Right ventricle myocardium inferior (tissue), 1 donor: ENCODE results near the gene ATOH8. TPM values are rescaled to one million over a fixed set of nuclear protein-coding genes. Genes with fewer than 3 reads are reported as not detected.
A peak's percentile ranks its signal among the peaks of the same experiment; 100 is the strongest.

Source experiments
- ATAC-seq: fragments of 200-7000 bp; cut with Tn5 transposase; one replicate; pipeline ENCODE4 v1.9.1; 2020; ENCODE audit warnings: mild to moderate bottlenecking, moderate library complexity
- DNase-seq: peaks from one replicate; pipeline ENCODE4 v3.0.0; 2021; ENCODE audit errors: missing footprints
- intact Hi-C: fragments of 100-400 bp; cut with DNase I; formaldehyde crosslinking; loops from one replicate; pipeline ENCODE4 v1.11.0; 2022
- total RNA-seq: library from RNA; stranded (reverse); fragmentation: NEBNext Ultra II Directional; extraction: Animal tissue kit (Norgen Biotek cat#: 25700); gene quantifications from one replicate; pipeline ENCODE4 v1.2.1, GENCODE V29; 2021
- donor health status: DM: no; HTN: yes; CAD: no; lungs with severe emphysema.

The ATOH8 gene
- total RNA-seq, 1 donor from 2014 or later, result 29.1 TPM

DNA sequence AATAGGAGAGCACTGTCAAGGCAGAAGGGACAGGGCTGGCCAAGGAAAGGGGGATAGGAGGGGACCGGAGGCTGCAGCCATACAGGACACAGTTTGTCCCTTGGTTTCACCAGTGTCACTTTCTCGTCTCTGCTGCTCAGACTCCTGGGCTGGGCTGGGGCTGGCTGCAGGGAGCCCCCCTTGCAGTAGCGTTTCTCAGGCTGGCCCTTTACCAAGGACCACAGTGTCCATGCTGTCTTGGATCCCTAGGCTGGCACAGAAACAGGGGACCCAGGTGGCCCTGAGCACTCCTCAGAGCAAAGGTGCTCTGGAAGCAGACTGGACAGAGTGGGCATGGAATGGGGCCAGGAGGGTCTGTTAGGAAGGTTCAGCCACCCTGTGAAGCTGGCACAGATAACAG lies 34.8 kb downstream of the ATOH8 start:
- no peak for ATAC-seq
- intact Hi-C loops, result no loop called here
- DNase-seq, result no peak

GRCh38 chr2:85789271-85789670 lies 35.5 kb downstream of the ATOH8 start:
- ATAC-seq (no peak), DNase-seq (no peak)

GRCh38 chr2:85790032-85790431 lies 36.2 kb downstream of the ATOH8 start:
- intact Hi-C loops, result loop anchor here (2.0 kb wide), 1 partner anchor 13 kb away; no protein-coding TSS in a partner anchor
- ATAC-seq (no peak), DNase-seq (no peak)

More at GRCh38 chr2:85789271-85789670, 35.5 kb downstream of the ATOH8 start:
- intact Hi-C loops, result no loop called here

DNA sequence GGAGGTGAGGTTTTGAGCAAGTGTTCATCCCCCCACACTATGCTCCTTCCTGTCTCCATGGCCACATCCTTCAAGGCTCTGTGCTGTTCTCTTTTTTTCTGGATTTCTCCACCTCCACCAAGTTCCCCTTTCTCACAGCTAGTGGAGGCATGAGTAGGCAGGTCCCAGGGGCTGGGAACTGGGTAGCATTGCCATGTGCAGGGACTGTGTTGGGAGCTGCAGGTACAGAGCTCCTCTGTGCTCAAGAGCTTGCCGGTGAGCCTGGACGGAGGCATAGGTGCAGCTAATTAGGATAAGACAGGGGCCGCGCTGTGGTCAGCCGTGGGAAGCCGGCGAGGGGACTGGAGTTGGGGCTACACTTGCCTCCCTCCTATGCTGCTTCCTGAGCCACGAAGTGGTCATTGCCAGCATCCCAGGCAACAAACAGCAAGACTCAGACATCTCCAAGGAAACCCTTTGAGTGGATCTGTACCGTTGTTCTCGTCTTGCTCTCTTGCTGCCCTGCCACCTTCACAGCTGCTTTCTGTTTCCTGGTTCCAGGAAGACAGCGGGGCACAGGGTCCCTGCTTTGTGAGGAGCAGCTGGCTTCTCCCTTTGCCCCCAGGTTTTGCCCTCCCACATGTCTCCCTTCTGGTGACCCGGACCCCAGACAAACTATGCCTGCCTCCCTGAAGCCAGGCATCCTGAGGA lies 36.9 kb downstream of the ATOH8 start:
- intact Hi-C loops, result loop anchor here (2.0 kb wide), 1 partner anchor 14 kb away; no protein-coding TSS in a partner anchor
- no peak for ATAC-seq
- DNase-seq, result peak; percentile 51

DNA sequence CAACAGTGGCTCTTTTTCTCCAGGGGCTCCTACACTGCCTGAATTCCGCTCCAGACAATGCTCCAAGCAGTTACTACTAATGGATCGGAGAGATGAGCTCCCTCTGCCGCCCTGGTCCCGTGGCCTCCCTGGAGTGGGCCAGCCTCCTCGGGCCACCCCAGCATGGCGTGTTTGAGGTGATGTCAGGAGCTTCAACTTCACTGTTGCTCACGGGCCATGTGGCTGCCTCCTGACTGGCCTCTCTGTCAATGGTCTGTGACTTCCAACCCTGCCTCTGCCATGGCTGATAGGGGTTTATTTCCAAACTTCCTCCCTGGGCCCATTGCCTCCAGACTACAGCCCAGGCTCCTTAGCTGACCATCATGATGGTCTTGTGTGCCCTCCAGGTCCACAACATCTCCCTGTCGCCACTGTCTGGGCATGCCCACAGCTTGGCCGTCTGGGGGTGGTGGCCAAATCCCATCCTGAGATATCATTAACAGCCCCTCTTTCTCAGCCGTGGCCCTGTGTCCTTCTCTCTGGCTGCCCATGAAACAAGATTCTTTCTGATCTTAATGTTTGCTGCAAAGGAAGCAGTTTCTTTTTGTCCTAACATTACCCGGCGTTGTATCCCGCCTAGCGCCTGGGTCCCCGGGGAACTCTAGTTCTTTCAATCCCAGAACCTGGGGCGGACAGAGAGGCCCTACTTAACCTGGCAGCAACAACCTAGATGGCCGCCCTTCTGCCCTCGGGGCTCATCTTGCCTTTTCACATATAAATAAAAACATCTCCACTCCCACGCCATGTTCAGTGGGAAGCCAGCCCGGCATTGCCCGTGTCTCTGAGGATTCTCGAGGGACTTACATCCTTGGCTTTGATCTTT lies 38.1 kb downstream of the ATOH8 start:
- DNase-seq (no peak), ATAC-seq (no peak)
- intact Hi-C loops, result loop anchor here (2.0 kb wide), 1 partner anchor 15 kb away; no protein-coding TSS in a partner anchor

- DNase-seq (no peak), ATAC-seq (no peak)
- intact Hi-C loops, result no loop called here
Measured at GRCh38 chr2:85792783-85793441, 39.1 kb downstream of the ATOH8 start.

GRCh38 chr2:85793584-85793983 lies 39.8 kb downstream of the ATOH8 start:
- no peak for DNase-seq
- no peak for ATAC-seq
- intact Hi-C loops, result no loop called here

- DNase-seq, result no peak
- no peak for ATAC-seq
- intact Hi-C loops, result no loop called here
Measured at GRCh38 chr2:85794038-85794441, 40.2 kb downstream of the ATOH8 start.

GRCh38 chr2:85794491-85795121 lies 40.8 kb downstream of the ATOH8 start:
- peak; percentile 66 for DNase-seq
- intact Hi-C loops, result no loop called here
- ATAC-seq, result no peak

GRCh38 chr2:85795331-85796045 lies 41.7 kb downstream of the ATOH8 start:
- intact Hi-C loops, result loop anchor here (1.0 to 2.0 kb wide), 2 partner anchors 67 to 84 kb away; no protein-coding TSS in a partner anchor
- no peak for ATAC-seq
- peak; percentile 62 for DNase-seq

DNA sequence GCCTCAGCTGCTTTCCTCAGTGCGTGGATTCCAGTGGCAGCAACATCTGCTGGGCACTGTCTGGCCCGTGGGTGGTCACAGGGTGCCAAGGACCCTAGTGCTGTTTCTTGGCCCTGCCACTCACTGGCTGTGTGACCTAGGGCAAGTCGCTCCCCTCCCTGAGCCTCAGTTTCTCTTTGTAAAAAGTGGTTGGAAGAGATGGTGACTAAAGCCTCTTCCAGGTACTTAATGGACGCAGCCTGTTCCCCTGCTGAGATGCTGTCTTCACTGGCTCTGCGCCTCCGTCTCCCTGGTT lies 42.2 kb downstream of the ATOH8 start:
- intact Hi-C loops, result loop anchor here (1.0 to 2.0 kb wide), 2 partner anchors 67 to 85 kb away; no protein-coding TSS in a partner anchor
- DNase-seq (no peak), ATAC-seq (no peak)

GRCh38 chr2:85796341-85797262 lies 42.8 kb downstream of the ATOH8 start:
- peak; percentile 47 for ATAC-seq
- intact Hi-C loops, result loop anchor here (1.0 to 2.0 kb wide), 3 partner anchors 46 to 85 kb away; no protein-coding TSS in a partner anchor

GRCh38 chr2:85797263-85797660 lies 43.5 kb downstream of the ATOH8 start:
- intact Hi-C loops, result loop anchor here (1.0 to 2.0 kb wide), 2 partner anchors 47 to 68 kb away; no protein-coding TSS in a partner anchor
- DNase-seq, result no peak
- no peak for ATAC-seq

More at GRCh38 chr2:85796341-85797262, 42.8 kb downstream of the ATOH8 start:
- DNase-seq, result no peak

DNA sequence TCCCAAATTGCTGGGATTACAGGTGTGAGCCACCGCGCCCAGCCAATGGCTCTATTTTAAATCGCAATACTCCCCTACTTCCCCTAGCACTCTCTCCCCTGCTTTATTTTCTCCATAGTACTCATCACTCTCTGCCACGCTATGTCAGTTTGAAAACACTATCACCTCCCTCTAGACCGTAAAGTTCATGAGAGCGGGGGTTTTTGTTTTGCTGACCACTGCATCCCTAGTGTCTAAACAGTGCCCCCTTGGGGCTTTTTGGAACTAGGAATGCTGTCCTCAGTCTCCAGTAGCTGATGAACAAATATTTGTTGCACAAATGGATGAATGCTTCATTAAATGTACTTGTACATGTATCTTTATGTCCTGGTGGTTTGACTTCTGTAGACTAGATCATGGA lies 44.1 kb downstream of the ATOH8 start:
- DNase-seq (no peak), ATAC-seq (peak; percentile 34)
- intact Hi-C loops, result loop anchor here (1.0 to 2.0 kb wide), 2 partner anchors 48 to 69 kb away; no protein-coding TSS in a partner anchor

GRCh38 chr2:85799215-85799956 lies 45.6 kb downstream of the ATOH8 start:
- DNase-seq (no peak), ATAC-seq (peak; percentile 58)
- intact Hi-C loops, result no loop called here

- no peak for ATAC-seq
- intact Hi-C loops, result no loop called here
- no peak for DNase-seq
Measured at GRCh38 chr2:85800586-85800985, 46.8 kb downstream of the ATOH8 start.
